Ammon's horn (tissue), 1 donor: ENCODE data around the gene PHAF1.
A peak's percentile ranks its signal among the peaks of the same experiment; 100 is the strongest.

Experiments
- DNase-seq: peaks from one replicate; pipeline ENCODE4 v3.0.0-alpha.2; 2016; ENCODE audit warnings: low spot score

The PHAF1 gene

GRCh38 chr16:67147437-67148140 lies 37.8 kb downstream of the PHAF1 start:
- DNase-seq: no peak

GRCh38 chr16:67148221-67148620 lies 38.5 kb downstream of the PHAF1 start:
- no peak for DNase-seq

GRCh38 chr16:67148656-67149275 lies 39.0 kb downstream of the PHAF1 start:
- DNase-seq: no peak

- no peak for DNase-seq
Observed at GRCh38 chr16:67149276-67150046, 39.7 kb downstream of the PHAF1 start.

GRCh38 chr16:67150047-67150832 lies 40.5 kb downstream of the PHAF1 start:
- DNase-seq: no peak

GRCh38 chr16:67150833-67151396 lies 41.2 kb downstream of the PHAF1 start, which contains the start of gene B3GNT9:
Gene B3GNT9 (minus strand): TSS chr16:67150998. CDS start chr16:67150485, 513 bp downstream.
- peak; percentile 80 for DNase-seq

- DNase-seq: no peak
Observed at GRCh38 chr16:67151431-67152097, 41.8 kb downstream of the PHAF1 start.

GRCh38 chr16:67154578-67155294 lies 45.0 kb downstream of the PHAF1 start:
- peak; percentile 10 for DNase-seq

GRCh38 chr16:67155295-67156142 lies 45.8 kb downstream of the PHAF1 start:
- peak; percentile 81 for DNase-seq

- no peak for DNase-seq
Observed at GRCh38 chr16:67156143-67156844, 46.6 kb downstream of the PHAF1 start.

- no peak for DNase-seq
Observed at GRCh38 chr16:67157106-67157748, 47.5 kb downstream of the PHAF1 start.

- DNase-seq: no peak
Observed at GRCh38 chr16:67157892-67158635, 48.3 kb downstream of the PHAF1 start.

- DNase-seq: no peak
Observed at GRCh38 chr16:67158637-67159600, 49.2 kb downstream of the PHAF1 start.

- DNase-seq: no peak
Observed at GRCh38 chr16:67161595-67162058, 51.9 kb downstream of the PHAF1 start.

GRCh38 chr16:67162506-67163163 lies 52.9 kb downstream of the PHAF1 start:
- no peak for DNase-seq
